Astrocyte (in vitro differentiated cells and primary cell): ENCODE measurements around the gene GPR156.

Experiments used
- EZH2 ChIP-seq: IDR thresholded peaks from 2 replicates; pipeline ENCODE4 v1.6.1; 2012; ENCODE audit warnings: mild to moderate bottlenecking, low read length, inconsistent platforms; ENCODE audit not compliant: insufficient read depth
- TF ChIP-seq, protein P1 (sequence below): IDR thresholded peaks from 2 replicates; pipeline ENCODE4 v1.5.1; 2011; ENCODE audit warnings: low read depth, mild to moderate bottlenecking, inconsistent platforms, low read length, moderate library complexity; ENCODE audit not compliant: insufficient read depth

DNA sequence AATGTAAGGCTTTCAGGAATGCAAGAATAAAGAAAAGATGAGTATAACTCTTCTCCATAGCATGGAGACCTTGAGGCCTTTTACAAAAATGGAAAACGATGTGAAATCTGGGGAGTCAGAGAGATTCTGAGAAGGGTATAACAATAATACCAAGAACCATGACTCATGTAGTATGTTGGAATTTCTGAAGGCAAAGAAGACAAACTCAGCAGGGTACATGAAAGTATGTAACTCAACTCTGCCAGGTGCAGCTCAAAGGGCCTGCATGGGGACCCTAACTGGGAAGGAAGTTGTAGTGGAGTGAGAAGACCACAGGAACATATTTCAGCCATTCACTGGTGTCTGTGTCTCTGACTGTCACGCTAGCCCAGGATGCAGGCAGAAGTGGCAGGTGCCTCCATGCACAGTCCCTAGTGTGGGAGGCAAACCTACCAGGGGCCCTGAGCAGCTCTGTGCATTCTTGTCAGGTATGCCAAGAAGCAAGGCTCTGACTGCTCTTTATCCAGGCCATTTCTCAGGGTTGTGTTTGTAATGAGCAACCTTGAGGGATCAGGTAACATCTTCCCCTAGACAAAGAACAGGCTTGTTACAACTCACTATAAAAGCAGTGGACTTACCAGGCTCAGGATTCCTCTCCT is 57.2 kb downstream of the GPR156 start:
- TF ChIP-seq, protein P1, sequence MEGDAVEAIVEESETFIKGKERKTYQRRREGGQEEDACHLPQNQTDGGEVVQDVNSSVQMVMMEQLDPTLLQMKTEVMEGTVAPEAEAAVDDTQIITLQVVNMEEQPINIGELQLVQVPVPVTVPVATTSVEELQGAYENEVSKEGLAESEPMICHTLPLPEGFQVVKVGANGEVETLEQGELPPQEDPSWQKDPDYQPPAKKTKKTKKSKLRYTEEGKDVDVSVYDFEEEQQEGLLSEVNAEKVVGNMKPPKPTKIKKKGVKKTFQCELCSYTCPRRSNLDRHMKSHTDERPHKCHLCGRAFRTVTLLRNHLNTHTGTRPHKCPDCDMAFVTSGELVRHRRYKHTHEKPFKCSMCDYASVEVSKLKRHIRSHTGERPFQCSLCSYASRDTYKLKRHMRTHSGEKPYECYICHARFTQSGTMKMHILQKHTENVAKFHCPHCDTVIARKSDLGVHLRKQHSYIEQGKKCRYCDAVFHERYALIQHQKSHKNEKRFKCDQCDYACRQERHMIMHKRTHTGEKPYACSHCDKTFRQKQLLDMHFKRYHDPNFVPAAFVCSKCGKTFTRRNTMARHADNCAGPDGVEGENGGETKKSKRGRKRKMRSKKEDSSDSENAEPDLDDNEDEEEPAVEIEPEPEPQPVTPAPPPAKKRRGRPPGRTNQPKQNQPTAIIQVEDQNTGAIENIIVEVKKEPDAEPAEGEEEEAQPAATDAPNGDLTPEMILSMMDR, result no peak
- no peak for TF ChIP-seq EZH2
